SK-N-SH (cell line): Measurements from ENCODE around the gene TRIP10. TPM values are rescaled to one million over a fixed set of nuclear protein-coding genes. Genes with fewer than 3 reads are reported as not detected.

Experiments used
- CTCF ChIA-PET: fragments of 300-600, 350-600 bp; formaldehyde crosslinking; extraction: SDS; loops from one replicate; lab custom pipeline; 2021; lab: Yijun Ruan, JAX
- POLR2A ChIA-PET: fragments of 350-600 bp; sonication (Branson Sonifier 250); formaldehyde crosslinking; extraction: SDS; loops from one replicate; lab custom pipeline; 2020; ENCODE audit warnings: antibody characterized with exemption, inconsistent platforms; lab: Yijun Ruan, JAX
- DNase-seq: peaks from one replicate; pipeline ENCODE4 v3.0.0; 2012
- H2AFZ ChIP-seq: fragments of 200-600 bp; sonication (generic); 2 replicates; pipeline ENCODE4 v1.8.1; 2016; ENCODE audit warnings: antibody characterized with exemption, mild to moderate bottlenecking, low read depth
- H3F3A ChIP-seq: fragments of 200-600 bp; sonication (generic); replicated peaks from 2 replicates; pipeline ENCODE3; 2016; ENCODE audit warnings: antibody characterized with exemption, mild to moderate bottlenecking; ENCODE audit not compliant: insufficient read depth
- H3K27ac ChIP-seq, 2 experiments: fragments of 200-500 bp in 1 of 2; fragments of 200-600 bp in 1 of 2; sonication (Bioruptor generic) in 1 of 2; sonication (generic), shearing (Covaris generic) in 1 of 2; 2 replicates each; pipeline versions ENCODE4 v1.5.1 to v1.6.1; 2014 to 2016; ENCODE audit warnings: low read depth in 2 of 2, inconsistent platforms in 1 of 2, low read length in 1 of 2, mild to moderate bottlenecking in 1 of 2, mixed read lengths in 1 of 2
- H3K27me3 ChIP-seq: fragments of 200-600 bp; sonication (generic), shearing (Covaris generic); 2 replicates; pipeline ENCODE4 v1.6.1; 2016; ENCODE audit warnings: mixed run types; ENCODE audit not compliant: insufficient read depth
- H3K36me3 ChIP-seq, 2 experiments: fragments of 200-500 bp in 1 of 2; fragments of 200-600 bp in 1 of 2; sonication (Bioruptor generic) in 1 of 2; sonication (generic) in 1 of 2; replicated peaks in 1 of 2; 2 replicates each; pipeline versions ENCODE3 to v1.5.1; 2014 to 2016; ENCODE audit warnings: low read length in 1 of 2, mild to moderate bottlenecking in 1 of 2; ENCODE audit not compliant: insufficient read depth in 2 of 2, control insufficient read depth in 1 of 2
- H3K4me1 ChIP-seq, 2 experiments: fragments of 200-500 bp in 1 of 2; fragments of 200-600 bp in 1 of 2; sonication (Bioruptor generic) in 1 of 2; sonication (generic), shearing (Covaris generic) in 1 of 2; 2 replicates each; pipeline versions ENCODE4 v1.5.1 to v1.6.1; 2014 to 2016; ENCODE audit warnings: low read depth in 1 of 2, low read length in 1 of 2, mixed run types in 1 of 2; ENCODE audit not compliant: insufficient read depth in 2 of 2, control insufficient read depth in 1 of 2
- H3K4me2 ChIP-seq: fragments of 200-600 bp; sonication (generic), shearing (Covaris generic); 2 replicates; pipeline ENCODE4 v1.6.1; 2017; ENCODE audit warnings: mixed run types
- H3K4me3 ChIP-seq, 2 experiments: fragments of 200-500 bp in 1 of 2; fragments of 200-600 bp in 1 of 2; sonication (Bioruptor generic) in 1 of 2; sonication (generic), shearing (Covaris generic) in 1 of 2; 2 replicates each; pipeline versions ENCODE4 v1.5.1 to v1.8.1; 2014 to 2016; ENCODE audit warnings: low read depth in 2 of 2, inconsistent platforms in 1 of 2, low read length in 1 of 2, mild to moderate bottlenecking in 1 of 2, mixed read lengths in 1 of 2, moderate library complexity in 1 of 2
- H3K79me2 ChIP-seq: fragments of 200-600 bp; sonication (generic); 2 replicates; pipeline ENCODE4 v1.8.1; 2017; ENCODE audit warnings: mild to moderate bottlenecking; ENCODE audit not compliant: insufficient read depth
- H3K9ac ChIP-seq: fragments of 200-600 bp; sonication (generic); 2 replicates; pipeline ENCODE4 v1.6.1; 2017; ENCODE audit warnings: mixed run types
- H3K9me2 ChIP-seq: fragments of 200-600 bp; sonication (generic); 2 replicates; pipeline ENCODE4 v1.6.1; 2017; ENCODE audit warnings: mixed run types
- H3K9me3 ChIP-seq: fragments of 200-600 bp; sonication (generic); 2 replicates; pipeline ENCODE4 v1.6.1; 2017; ENCODE audit warnings: mixed run types, mild to moderate bottlenecking, moderate library complexity
- H4K20me1 ChIP-seq: fragments of 200-600 bp; sonication (generic); 2 replicates; pipeline ENCODE4 v1.6.1; 2017; ENCODE audit warnings: mild to moderate bottlenecking, mixed run types; ENCODE audit not compliant: insufficient read depth
- CHD2 ChIP-seq: fragments of 150-350 bp; IDR thresholded peaks from 2 replicates; pipeline ENCODE4 v1.6.1; 2018; ENCODE audit warnings: low read length; ENCODE audit not compliant: partially characterized antibody
- EZH2phosphoT487 ChIP-seq: fragments of 200-600 bp; sonication (generic); IDR thresholded peaks from 2 replicates; pipeline ENCODE4 v1.6.1; 2017; ENCODE audit warnings: low read depth, mixed run types, mild to moderate bottlenecking, antibody characterized with exemption, moderate library complexity, borderline replicate concordance
- FOXM1 ChIP-seq: IDR thresholded peaks from 2 replicates; pipeline ENCODE4 v1.4.0; 2012; ENCODE audit warnings: low read depth, mild to moderate bottlenecking
- GATA2 ChIP-seq: sonication (generic); formaldehyde crosslinking; IDR thresholded peaks from 2 replicates; pipeline ENCODE4 v1.5.0; 2020; ENCODE audit warnings: mild to moderate bottlenecking, missing genetic modification reagents
- JUND ChIP-seq: IDR thresholded peaks from 2 replicates; pipeline ENCODE4 v1.4.0; 2012
- MEF2A ChIP-seq: IDR thresholded peaks from 2 replicates; pipeline ENCODE4 v1.4.0; 2012; ENCODE audit warnings: low read depth, borderline replicate concordance
- NFIC ChIP-seq: IDR thresholded peaks from 2 replicates; pipeline ENCODE4 v1.4.0; 2012; ENCODE audit warnings: borderline replicate concordance
- PBX3 ChIP-seq: IDR thresholded peaks from 2 replicates; pipeline ENCODE4; 2012
- POLR2AphosphoS5 ChIP-seq: IDR thresholded peaks from 2 replicates; pipeline ENCODE4 v1.6.1; 2012; ENCODE audit warnings: low read depth, low read length
- SIN3A ChIP-seq: IDR thresholded peaks from 2 replicates; pipeline ENCODE4 v1.6.1; 2012; ENCODE audit warnings: low read depth, mild to moderate bottlenecking, low read length, moderate library complexity, borderline replicate concordance
- TAF1 ChIP-seq: IDR thresholded peaks from 2 replicates; pipeline ENCODE4 v1.6.1; 2012; ENCODE audit warnings: low read depth, mild to moderate bottlenecking, low read length, moderate library complexity, borderline replicate concordance
- WGBS: methylation state at CpG from one replicate; pipeline ENCODE4 v1.1.6; 2017; ENCODE audit warnings: low lambda C conversion rate; 5-methylcytosine and 5-hydroxymethylcytosine counted together
- polyA plus RNA-seq, 3 experiments: library from polyadenylated mRNA; depleted of rRNA; stranded (reverse); fragments of >200 nt; gene quantifications; 2 replicates each; pipeline ENCODE4 v1.2.3, GENCODE V29; 2012

The TRIP10 gene
- polyA plus RNA-seq, 1 of the 3 experiments (the other 2 are of a cell fraction) = 42.9 TPM

DNA sequence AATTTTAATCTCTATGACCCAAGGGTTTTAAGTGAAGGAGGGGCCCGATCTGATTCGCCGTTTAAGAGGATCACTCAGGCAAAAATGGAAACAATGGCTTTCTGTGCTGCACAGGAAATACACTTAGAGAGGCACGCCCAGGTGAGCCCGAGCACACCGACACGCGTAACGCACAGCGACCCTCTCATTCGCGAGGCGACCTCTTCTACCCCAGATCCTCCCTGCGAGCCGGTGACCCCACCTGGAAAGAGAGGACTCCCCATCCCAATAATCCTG lies 27.5 kb downstream of the TRIP10 start:
- H2AFZ ChIP-seq = peak overlapping the region; percentile 78; the same call in 1 of the 2 replicates
- peak overlapping the region; percentile 83 for H3K4me2 ChIP-seq
- H3K27me3 ChIP-seq = peaks cover 11% of the 10 kb centered on the region; the same call in 1 of the 2 replicates
- DNase-seq = no peak
- no peaks in the 10 kb centered on the region for H3K79me2 ChIP-seq
- CTCF ChIA-PET = no interaction called here
- H3K4me3 ChIP-seq = peak overlapping the region; percentile 38; a peak in 2 of 4 replicates
- H3K27ac ChIP-seq = no peak overlapping the region
- H4K20me1 ChIP-seq = no peaks in the 10 kb centered on the region
- no peaks in the 10 kb centered on the region for H3K36me3 ChIP-seq
- H3K9ac ChIP-seq = no peak overlapping the region
- H3K9me3 ChIP-seq = no peaks in the 10 kb centered on the region
- H3K9me2 ChIP-seq = no peaks in the 10 kb centered on the region
- no peaks in the 10 kb centered on the region; a peak in 2 of 4 replicates for H3K4me1 ChIP-seq
- H3F3A ChIP-seq = peaks cover 14% of the 10 kb centered on the region
- TF ChIP-seq GATA2 (no peak), EZH2phosphoT487 (no peak), SIN3A (no peak), FOXM1 (no peak), JUND (no peak), TAF1 (no peak)
- TF ChIP-seq, all 33 proteins: peak for 0
- 4% methylated on average over 5 of the region's 15 CpGs for WGBS
- POLR2A ChIA-PET = no interaction called here

GRCh38 chr19:6767357-6768235 lies 28.1 kb downstream of the TRIP10 start, which contains the start of gene SH2D3A:
TSS of gene SH2D3A (minus strand) at chr19:6767435. CDS start at chr19:6763748, 3,687 bp downstream.
- CTCF ChIA-PET = no interaction called here

More at GRCh38 chr19:6767357-6768235, 28.1 kb downstream of the TRIP10 start, which contains the start of gene SH2D3A:
- Histone ChIP-seq H3K4me1 (no peaks in the 10 kb centered on the region; a peak in 2 of 4 replicates), H2AFZ (peak within 1 kb of the TSS; percentile 78; the same call in 1 of the 2 replicates), H3K9ac (no peak within 1 kb of the TSS), H3K79me2 (no peaks in the 10 kb centered on the region), H3K27me3 (peaks cover 11% of the 10 kb centered on the region; the same call in 1 of the 2 replicates), H3K36me3 (no peaks in the 10 kb centered on the region)
- POLR2A ChIA-PET = no interaction called here
- TF ChIP-seq JUND (no peak), MEF2A (no peak), NFIC (no peak), CHD2 (no peak), POLR2AphosphoS5 (no peak), PBX3 (no peak)
- TF ChIP-seq, all 33 proteins: peak for 0
- peak; percentile 60 for DNase-seq
- H3K9me3 ChIP-seq = no peaks in the 10 kb centered on the region
- 6% methylated on average over 34 of the region's 47 CpGs for WGBS
- peaks cover 14% of the 10 kb centered on the region for H3F3A ChIP-seq
- no peaks in the 10 kb centered on the region for H3K9me2 ChIP-seq
- no peaks in the 10 kb centered on the region for H4K20me1 ChIP-seq
- peak within 1 kb of the TSS; percentile 83 for H3K4me2 ChIP-seq
- no peak within 1 kb of the TSS for H3K27ac ChIP-seq
- H3K4me3 ChIP-seq = peak within 1 kb of the TSS; percentile 38; a peak in 2 of 4 replicates
